Kidney (tissue), 14 donors: ENCODE data around the gene DVL2. TPM values are rescaled to one million over a fixed set of nuclear protein-coding genes. Genes with fewer than 3 reads are reported as not detected.
A peak's percentile ranks its signal among the peaks of the same experiment; 100 is the strongest.
"Not testable (repeated sequence)": the region's sequence is repeated elsewhere in the genome, so short reads cannot be mapped to it uniquely, and the experiment has no call there.

Experiments
- DNase-seq, 5 donors: peaks; one replicate each; pipeline ENCODE4 v3.0.0-alpha.2; 2013 to 2020
- FAIRE-seq: peaks from 2 replicates; lab custom pipeline; 2012; peaks lifted over from hg19 to GRCh38; lab: Jason Lieb, UNC
- H3K27ac ChIP-seq, 2 donors: one replicate each; pipeline ENCODE4 v1.7.0; 2013; ENCODE audit warnings: low read depth in 2 of 2, low read length in 2 of 2, inconsistent platforms in 1 of 2
- H3K27me3 ChIP-seq: one replicate; pipeline ENCODE4 v1.7.1; 2013; ENCODE audit warnings: low read length, inconsistent platforms; ENCODE audit not compliant: control insufficient read depth, insufficient read depth
- H3K36me3 ChIP-seq, 3 donors: one replicate each; pipeline versions ENCODE4 v1.7.0 to v1.7.1; 2013; ENCODE audit warnings: low read length in 3 of 3, control low read depth in 1 of 3, inconsistent platforms in 1 of 3; ENCODE audit not compliant: insufficient read depth in 3 of 3, control insufficient read depth in 2 of 3
- H3K4me1 ChIP-seq, 3 donors: one replicate each; pipeline versions ENCODE4 v1.7.0 to v1.7.1; 2013; ENCODE audit warnings: low read length in 3 of 3, inconsistent platforms in 1 of 3, low read depth in 1 of 3; ENCODE audit not compliant: control insufficient read depth in 2 of 3, insufficient read depth in 2 of 3
- H3K4me3 ChIP-seq, 3 donors: one replicate each; pipeline versions ENCODE4 v1.7.0 to v1.8.1; 2013; ENCODE audit warnings: low read length in 3 of 3, control low read depth in 1 of 3, inconsistent platforms in 1 of 3
- H3K9ac ChIP-seq, 3 donors: one replicate each; pipeline versions ENCODE4 v1.7.0 to v1.7.1; 2013; ENCODE audit warnings: low read length in 3 of 3, control low read depth in 1 of 3, inconsistent platforms in 1 of 3
- H3K9me3 ChIP-seq, 3 donors: one replicate each; pipeline versions ENCODE4 v1.7.0 to v1.7.1; 2013; ENCODE audit warnings: low read length in 3 of 3, control low read depth in 1 of 3, inconsistent platforms in 1 of 3; ENCODE audit not compliant: control insufficient read depth in 2 of 3, insufficient read depth in 1 of 3
- CTCF ChIP-seq: IDR thresholded peaks from 3 replicates; pipeline ENCODE4 v1.5.1; 2012; ENCODE audit warnings: mild to moderate bottlenecking, moderate library complexity, borderline replicate concordance; ENCODE audit not compliant: insufficient read depth; ENCODE audit errors: extremely low read depth
- intact Hi-C: fragments of 100-400 bp; cut with DNase I; formaldehyde crosslinking; loops from one replicate; pipeline ENCODE4 v1.11.1; 2022
- polyA plus RNA-seq: library from polyadenylated mRNA; stranded (reverse); fragments of 350-450 nt; fragmentation: Illumina TruSeq; extraction: RNeasy Lipid Tissue Mini Kit (QIAGEN cat#74804); gene quantifications from one replicate; pipeline ENCODE4 v1.2.3, GENCODE V29; 2014; ENCODE audit warnings: low read depth, low replicate concordance; ENCODE audit not compliant: insufficient read depth
- total RNA-seq: library from RNA; stranded (reverse); fragmentation: NEBNext Ultra II Directional; extraction: Animal tissue kit (Norgen Biotek cat#: 25700); gene quantifications from one replicate; pipeline ENCODE4 v1.2.1, GENCODE V29; 2021
- donor health status: control.
- donor health status: control.
- donor health status: control.
- donor health status: control.
- donor health status: control.
- donor health status: DM: yes; HTN: yes; CAD: no.
- donor health status: Normal renal cell carcinoma (clear cell type).

DVL2 gene
- total and polyA plus RNA-seq, 2 donors from 2014 or later, result 18.0 to 35.8 TPM

DNA sequence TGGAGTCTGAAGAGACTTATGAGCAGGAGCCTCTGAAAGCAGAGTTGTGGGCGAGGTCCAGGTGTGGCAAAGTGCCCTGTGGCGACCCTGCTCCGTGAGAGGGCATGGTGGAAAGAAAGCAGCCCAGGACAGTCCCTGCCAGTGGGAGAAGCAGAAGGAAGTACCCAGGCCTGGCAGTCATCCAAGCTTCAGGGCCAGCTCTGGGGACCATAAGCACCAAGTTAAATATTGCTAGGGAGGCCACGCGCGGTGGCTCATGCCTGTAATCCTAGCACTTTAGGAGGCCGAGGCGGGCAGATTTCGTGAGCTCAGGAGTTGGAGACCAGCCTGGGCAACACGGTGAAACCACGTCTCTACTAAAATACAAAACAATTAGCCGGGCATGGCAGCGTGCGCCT, 50.2 kb downstream of the DVL2 start:
- Histone ChIP-seq H3K4me1 (peaks cover 0 to 3% (median 3%) of the 10 kb centered on the region in 3 donors), H3K9ac (no peak overlapping the region), H3K27ac (no peak overlapping the region), H3K27me3 (no peaks in the 10 kb centered on the region), H3K4me3 (no peak overlapping the region), H3K36me3 (no peaks in the 10 kb centered on the region), H3K9me3 (no peaks in the 10 kb centered on the region)
- intact Hi-C loops, result no loop called here
- TF ChIP-seq CTCF, result no peak
- FAIRE-seq (no peak), DNase-seq (peak; percentile 80 to 94 (median 89))

DNA sequence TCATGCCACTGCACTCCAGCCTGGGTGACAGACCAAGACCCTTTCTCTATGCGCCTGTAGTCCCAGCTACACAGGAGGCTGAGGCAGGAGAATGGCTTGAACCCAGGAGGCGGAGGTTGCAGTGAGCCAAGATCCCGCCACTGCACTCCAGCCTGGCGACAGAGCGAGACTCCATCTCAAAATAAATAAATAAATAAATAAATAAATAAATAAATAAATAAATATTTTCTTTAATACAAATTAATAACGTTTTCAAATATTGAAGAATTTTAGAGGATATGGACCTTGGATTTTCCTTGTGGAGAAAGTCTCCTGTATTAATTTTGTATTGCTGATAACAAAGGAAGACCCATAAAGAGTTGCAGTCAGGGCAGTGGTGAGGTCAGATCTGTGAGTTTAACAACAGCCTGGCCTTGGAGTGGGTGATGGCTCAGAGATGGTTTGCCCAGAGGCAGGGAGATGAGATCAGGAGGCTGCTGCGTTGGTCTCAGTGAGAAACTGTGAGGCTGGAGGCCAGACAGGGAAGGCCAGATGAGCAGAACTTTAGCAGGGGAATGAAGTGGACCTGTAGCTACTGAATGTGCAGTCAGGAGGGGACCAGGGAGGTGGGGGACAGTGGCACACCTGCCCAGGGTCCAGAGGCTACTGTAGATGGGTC, 50.8 kb downstream of the DVL2 start:
- H3K4me1 ChIP-seq, result peaks cover 0 to 3% (median 3%) of the 10 kb centered on the region in 3 donors
- H3K4me3 ChIP-seq, result no peak overlapping the region
- DNase-seq (no peak), FAIRE-seq (no peak)
- no peaks in the 10 kb centered on the region for H3K27me3 ChIP-seq
- H3K9ac ChIP-seq, result no peak overlapping the region
- H3K9me3 ChIP-seq, result no peaks in the 10 kb centered on the region
- no peak overlapping the region for H3K27ac ChIP-seq
- no peaks in the 10 kb centered on the region for H3K36me3 ChIP-seq
- no peak for TF ChIP-seq CTCF
- intact Hi-C loops, result no loop called here

GRCh38 chr17:7182101-7182500, 52.2 kb downstream of the DVL2 start:
- H3K27ac ChIP-seq, H3K9me3 ChIP-seq, H3K9ac ChIP-seq, FAIRE-seq, H3K36me3 ChIP-seq, intact Hi-C loops, H3K27me3 ChIP-seq, H3K4me3 ChIP-seq, DNase-seq: not testable (repeated sequence)
- peaks cover 0 to 12% (median 8%) of the 10 kb centered on the region in 3 donors for H3K4me1 ChIP-seq

- TF ChIP-seq CTCF, result no peak
- DNase-seq (peak in 1 of 5 donors; percentile 42), FAIRE-seq (no peak)
- Histone ChIP-seq H3K9me3 (no peaks in the 10 kb centered on the region), H3K27ac (no peak within 1 kb of the TSS), H3K9ac (no peak within 1 kb of the TSS), H3K36me3 (no peaks in the 10 kb centered on the region), H3K27me3 (no peaks in the 10 kb centered on the region), H3K4me3 (no peak within 1 kb of the TSS), H3K4me1 (peaks cover 7 to 13% (median 10%) of the 10 kb centered on the region in 3 donors)
- intact Hi-C loops, result no loop called here
These were observed 54.7 kb downstream of the DVL2 start, which contains the start of gene ASGR1 for GRCh38 chr17:7179317-7180254. TSS of gene ASGR1 (minus strand) at chr17:7179370. CDS start at chr17:7178563, 807 bp downstream.
